Sigmoid colon (tissue), 7 donors: Measurements from ENCODE around the gene FTCDNL1. TPM values are rescaled to one million over a fixed set of nuclear protein-coding genes. Genes with fewer than 3 reads are reported as not detected.
A peak's percentile ranks its signal among the peaks of the same experiment; 100 is the strongest.

Source experiments
- DNase-seq: peaks from one replicate; pipeline ENCODE4 v3.0.0-alpha.2; 2019
- H3K27ac ChIP-seq, 4 donors: fragments of 200-600 bp; sonication (generic); one replicate each; pipeline ENCODE4 v1.5.1; 2016 to 2019; ENCODE audit warnings: mild to moderate bottlenecking in 1 of 4
- H3K27me3 ChIP-seq, 3 donors: fragments of 200-600 bp; sonication (generic); one replicate each; pipeline ENCODE4 v1.5.1; 2019; ENCODE audit warnings: mild to moderate bottlenecking in 1 of 3
- H3K36me3 ChIP-seq, 4 donors: fragments of 200-600 bp; sonication (generic); one replicate each; pipeline ENCODE4 v1.5.1; 2016 to 2019
- H3K4me1 ChIP-seq, 4 donors: fragments of 200-600 bp; sonication (generic); one replicate each; pipeline ENCODE4 v1.5.1; 2017 to 2019
- H3K4me3 ChIP-seq, 4 donors: fragments of 200-600 bp; sonication (generic); one replicate each; pipeline ENCODE4 v1.5.1; 2017 to 2019; ENCODE audit warnings: mild to moderate bottlenecking in 2 of 4, moderate library complexity in 1 of 4
- H3K9me3 ChIP-seq, 4 donors: fragments of 200-600 bp in 3 of 4; sonication (generic) in 3 of 4; one replicate each; pipeline versions ENCODE4 v1.5.1 to v1.6.1; 2013 to 2019
- CTCF ChIP-seq, 4 experiments: fragments of 450-650 bp in 3 of 4; fragments of 200-600 bp in 1 of 4; IDR thresholded peaks; one replicate each; pipeline ENCODE4 v1.5.1; 2016 to 2019; ENCODE audit warnings: antibody characterized with exemption in 4 of 4, mild to moderate bottlenecking in 3 of 4, moderate library complexity in 2 of 4
- EP300 ChIP-seq, 4 donors: sonication (generic); formaldehyde crosslinking; IDR thresholded peaks; one replicate each; pipeline ENCODE4 v1.6.1; 2017; ENCODE audit warnings: antibody characterized with exemption in 4 of 4
- POLR2A ChIP-seq, 2 donors: fragments of 450-650 bp; IDR thresholded peaks; one replicate each; pipeline ENCODE4 v1.6.1; 2016; ENCODE audit warnings: antibody characterized with exemption in 2 of 2, mild to moderate bottlenecking in 2 of 2, moderate library complexity in 2 of 2
- POLR2AphosphoS5 ChIP-seq, 4 donors: sonication (generic); formaldehyde crosslinking; IDR thresholded peaks; one replicate each; pipeline ENCODE4 v1.6.1; 2017; ENCODE audit warnings: antibody characterized with exemption in 4 of 4
- WGBS, 2 donors: extraction: QIAGEN DNeasy Blood & Tissue Kit; methylation state at CpG; one replicate each; pipeline ENCODE4 v1.1.7; 2013; 5-methylcytosine and 5-hydroxymethylcytosine counted together
- intact Hi-C: fragments of 100-400 bp; cut with DNase I; formaldehyde crosslinking; loops from one replicate; pipeline ENCODE4 v1.15.1; 2023
- polyA plus RNA-seq, 3 donors: library from polyadenylated mRNA; stranded (reverse); fragments of 200-250 nt; gene quantifications; one replicate each; pipeline ENCODE4 v1.2.3, GENCODE V29; 2013
- total RNA-seq, 4 donors: library from RNA; depleted of rRNA; stranded (reverse); fragments of >200 nt; gene quantifications; one replicate each; pipeline ENCODE4 v1.1.0, GENCODE V29; 2016
- donor health status: healthy with polysubstance abuse.
- donor health status: Bipolar disorder and iron deficiency.
- donor health status: healthy.

FTCDNL1 gene
- total and polyA plus RNA-seq, 7 donors = 1.1 to 5.0 (median 2.3) TPM; not detected in 1

- no peak overlapping the region for H3K4me3 ChIP-seq
- TF ChIP-seq EP300 (IDR thresholded peaks at IDR 0.05) (no peak), POLR2A (IDR thresholded peaks at IDR 0.05) (no peak), POLR2AphosphoS5 (IDR thresholded peaks at IDR 0.05) (no peak)
Observed at GRCh38 chr2:199869227-199869541, 18.2 kb upstream of the FTCDNL1 start.

GRCh38 chr2:199868431-199869226 is 17.6 kb upstream of the FTCDNL1 start:
- TF ChIP-seq EP300 (IDR thresholded peaks at IDR 0.05) (no peak), CTCF (IDR thresholded peaks at IDR 0.05) (no peak)
- intact Hi-C loops = no loop called here
- Histone ChIP-seq H3K27me3 (no peaks in the 10 kb centered on the region), H3K4me3 (no peak overlapping the region), H3K36me3 (no peaks in the 10 kb centered on the region), H3K27ac (no peak overlapping the region), H3K4me1 (no peaks in the 10 kb centered on the region), H3K9me3 (no peaks in the 10 kb centered on the region)
- DNase-seq = no peak
- WGBS, 2 donors = 77 to 79% methylated on average over 5 of the region's 5 CpGs

More at GRCh38 chr2:199869227-199869541, 18.2 kb upstream of the FTCDNL1 start:
- no peak for DNase-seq
- Histone ChIP-seq H3K36me3 (no peaks in the 10 kb centered on the region), H3K4me1 (no peaks in the 10 kb centered on the region), H3K27ac (no peak overlapping the region), H3K27me3 (no peaks in the 10 kb centered on the region), H3K9me3 (peaks cover 0 to 4% (median 0%) of the 10 kb centered on the region in 4 donors)
- 90 to 91% methylated on average over 1 of the region's 1 CpG for WGBS, 2 donors
- intact Hi-C loops = no loop called here

GRCh38 chr2:199865905-199866304 is 14.9 kb upstream of the FTCDNL1 start:
- 94 to 95% methylated on average over 4 of the region's 4 CpGs for WGBS, 2 donors
- intact Hi-C loops = no loop called here

GRCh38 chr2:199862788-199863187 is 11.8 kb upstream of the FTCDNL1 start:
- intact Hi-C loops = loop anchor here (5.0 kb wide), 1 partner anchor 160 kb away; no protein-coding TSS in a partner anchor
- Histone ChIP-seq H3K9me3 (no peaks in the 10 kb centered on the region), H3K4me3 (no peak overlapping the region), H3K27me3 (no peaks in the 10 kb centered on the region), H3K4me1 (no peaks in the 10 kb centered on the region), H3K36me3 (no peaks in the 10 kb centered on the region), H3K27ac (no peak overlapping the region)
- 88% methylated on average over 3 of the region's 3 CpGs for WGBS, 2 donors
- no peak for DNase-seq
- no peak for TF ChIP-seq POLR2AphosphoS5 (IDR thresholded peaks at IDR 0.05)

More at GRCh38 chr2:199865905-199866304, 14.9 kb upstream of the FTCDNL1 start:
- Histone ChIP-seq H3K27ac (no peak overlapping the region), H3K36me3 (no peaks in the 10 kb centered on the region), H3K9me3 (no peaks in the 10 kb centered on the region), H3K4me3 (no peak overlapping the region), H3K27me3 (no peaks in the 10 kb centered on the region), H3K4me1 (no peaks in the 10 kb centered on the region)
- no peak for DNase-seq
- TF ChIP-seq POLR2AphosphoS5 (IDR thresholded peaks at IDR 0.05) (no peak), POLR2A (IDR thresholded peaks at IDR 0.05) (no peak), EP300 (IDR thresholded peaks at IDR 0.05) (no peak), CTCF (IDR thresholded peaks at IDR 0.05) (no peak)

- peak in 3 of 4 experiments; percentile 19 to 52 (median 31) for TF ChIP-seq CTCF (IDR thresholded peaks at IDR 0.05)
- TF ChIP-seq POLR2A (IDR thresholded peaks at IDR 0.05) = no peak
- DNase-seq = no peak
- H3K4me1 ChIP-seq = no peaks in the 10 kb centered on the region
- H3K36me3 ChIP-seq = no peaks in the 10 kb centered on the region
- intact Hi-C loops = loop anchor here (5.0 kb wide), 1 partner anchor 159 kb away; no protein-coding TSS in a partner anchor
- H3K9me3 ChIP-seq = no peaks in the 10 kb centered on the region
- 4 to 6% methylated on average over 4 of the region's 4 CpGs for WGBS, 2 donors
- no peak overlapping the region for H3K4me3 ChIP-seq
- H3K27ac ChIP-seq = no peak overlapping the region
- H3K27me3 ChIP-seq = no peaks in the 10 kb centered on the region
Observed at GRCh38 chr2:199861132-199861774, 10.3 kb upstream of the FTCDNL1 start.
